Esophagus muscularis mucosa (tissue), 4 donors: Measurements from ENCODE around the gene XXYLT1. TPM values are rescaled to one million over a fixed set of nuclear protein-coding genes. Genes with fewer than 3 reads are reported as not detected.

Experiments
- DNase-seq: peaks from one replicate; pipeline ENCODE4 v3.0.0-alpha.2; 2017; ENCODE audit errors: extremely low spot score
- H3K27ac ChIP-seq, 4 donors: fragments of 200-600 bp; sonication (generic); replicated peaks in 1 of 4; 1 replicate in 3 of 4; 2 replicates in 1 of 4; pipeline ENCODE4 v1.5.1; 2016 to 2019; ENCODE audit warnings: mild to moderate bottlenecking in 1 of 4
- H3K27me3 ChIP-seq, 4 donors: fragments of 200-600 bp; sonication (generic); one replicate each; pipeline versions ENCODE4 v1.5.1 to v1.6.0; 2016 to 2019
- H3K36me3 ChIP-seq, 4 donors: fragments of 200-600 bp; sonication (generic); one replicate each; pipeline ENCODE4 v1.5.1; 2016 to 2019
- H3K4me1 ChIP-seq, 4 donors: fragments of 200-600 bp; sonication (generic); one replicate each; pipeline ENCODE4 v1.5.1; 2016 to 2019
- H3K4me3 ChIP-seq, 4 donors: fragments of 200-600 bp; sonication (generic); 1 replicate in 2 of 4; 2 replicates in 2 of 4; pipeline ENCODE4 v1.5.1; 2016 to 2019; ENCODE audit warnings: mild to moderate bottlenecking in 4 of 4, moderate library complexity in 1 of 4
- H3K9me3 ChIP-seq, 4 donors: fragments of 200-600 bp; sonication (generic); 1 replicate in 3 of 4; 2 replicates in 1 of 4; pipeline ENCODE4 v1.5.1; 2016 to 2019
- EP300 ChIP-seq: sonication (generic); formaldehyde crosslinking; IDR thresholded peaks from one replicate; pipeline ENCODE4 v1.6.1; 2017; ENCODE audit warnings: antibody characterized with exemption
- POLR2A ChIP-seq: fragments of 450-650 bp; IDR thresholded peaks from one replicate; pipeline ENCODE4 v1.6.1; 2017; ENCODE audit warnings: antibody characterized with exemption, moderate library complexity, mild to moderate bottlenecking, low read depth
- POLR2AphosphoS5 ChIP-seq, 2 donors: sonication (generic); formaldehyde crosslinking; IDR thresholded peaks; one replicate each; pipeline ENCODE4 v1.6.1; 2017; ENCODE audit warnings: antibody characterized with exemption in 2 of 2
- WGBS: methylation state at CpG from one replicate; pipeline ENCODE4 v1.1.5; 2018; 5-methylcytosine and 5-hydroxymethylcytosine counted together
- intact Hi-C: fragments of 100-400 bp; cut with DNase I; formaldehyde crosslinking; loops from one replicate; pipeline ENCODE4 v1.15.1; 2023
- total RNA-seq, 4 donors: library from RNA; depleted of rRNA; stranded (reverse); fragments of >200 nt; gene quantifications; one replicate each; pipeline versions ENCODE4 v1.1.0 to v1.2.1, GENCODE V29; 2016
- TF ChIP-seq, protein P1 (sequence below), 3 experiments: fragments of 200-600 bp in 2 of 3; fragments of 450-650 bp in 1 of 3; sonication (generic) in 2 of 3; IDR thresholded peaks; one replicate each; pipeline ENCODE4 v1.5.1; 2017 to 2019; ENCODE audit warnings: antibody characterized with exemption in 3 of 3, mild to moderate bottlenecking in 2 of 3, moderate library complexity in 1 of 3

Gene XXYLT1
- total RNA-seq, 4 donors from 2014 or later, result 8.8 to 18.5 (median 13.9) TPM

DNA sequence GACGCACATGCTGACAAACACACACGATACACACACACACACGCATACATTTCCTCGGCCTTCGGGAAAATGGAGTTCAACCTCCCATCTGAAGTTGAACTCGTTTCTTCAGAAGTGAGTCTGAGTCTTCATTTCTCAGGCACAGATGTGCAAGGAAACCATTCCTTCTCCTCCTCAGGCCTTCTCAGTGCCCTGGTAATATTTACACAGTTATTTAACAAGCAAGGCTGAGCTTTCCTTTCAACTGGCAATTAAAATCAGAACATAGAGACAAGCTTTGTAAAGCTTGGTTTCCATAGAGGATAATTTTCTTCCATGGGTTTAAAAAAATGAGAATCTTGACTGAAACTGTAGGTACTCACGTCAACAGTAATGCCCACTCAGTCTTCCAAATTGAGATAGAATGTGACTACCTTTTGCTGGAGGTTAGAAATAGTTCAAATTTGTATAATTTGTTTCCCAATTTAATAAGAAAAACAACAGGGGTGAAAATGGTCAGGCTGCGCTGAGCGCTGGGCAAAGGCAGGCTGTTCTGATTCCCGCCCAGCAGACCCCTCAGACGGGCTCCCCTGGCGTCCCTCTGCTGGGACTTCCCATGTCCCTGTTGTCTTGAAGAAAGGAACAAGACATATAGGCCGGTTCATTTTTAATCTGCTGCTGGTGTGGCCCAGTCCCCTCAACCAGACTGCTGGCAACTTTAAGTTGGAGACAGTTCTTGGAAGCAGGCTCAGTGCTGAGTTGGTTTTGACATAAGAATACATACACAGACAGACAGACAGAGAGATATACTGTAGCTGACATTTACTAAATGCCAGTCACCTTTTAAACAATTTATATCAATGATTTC lies 174.3 kb downstream of the XXYLT1 start:
- Histone ChIP-seq H3K9me3 (no peaks in the 10 kb centered on the region), H3K4me3 (no peak overlapping the region), H3K27me3 (no peaks in the 10 kb centered on the region), H3K36me3 (no peaks in the 10 kb centered on the region), H3K4me1 (peaks cover 0 to 4% (median 0%) of the 10 kb centered on the region in 4 donors), H3K27ac (no peak overlapping the region)
- TF ChIP-seq POLR2A (no peak), POLR2AphosphoS5 (IDR thresholded peaks at IDR 0.05) (no peak), EP300 (no peak)
- TF ChIP-seq, protein P1, sequence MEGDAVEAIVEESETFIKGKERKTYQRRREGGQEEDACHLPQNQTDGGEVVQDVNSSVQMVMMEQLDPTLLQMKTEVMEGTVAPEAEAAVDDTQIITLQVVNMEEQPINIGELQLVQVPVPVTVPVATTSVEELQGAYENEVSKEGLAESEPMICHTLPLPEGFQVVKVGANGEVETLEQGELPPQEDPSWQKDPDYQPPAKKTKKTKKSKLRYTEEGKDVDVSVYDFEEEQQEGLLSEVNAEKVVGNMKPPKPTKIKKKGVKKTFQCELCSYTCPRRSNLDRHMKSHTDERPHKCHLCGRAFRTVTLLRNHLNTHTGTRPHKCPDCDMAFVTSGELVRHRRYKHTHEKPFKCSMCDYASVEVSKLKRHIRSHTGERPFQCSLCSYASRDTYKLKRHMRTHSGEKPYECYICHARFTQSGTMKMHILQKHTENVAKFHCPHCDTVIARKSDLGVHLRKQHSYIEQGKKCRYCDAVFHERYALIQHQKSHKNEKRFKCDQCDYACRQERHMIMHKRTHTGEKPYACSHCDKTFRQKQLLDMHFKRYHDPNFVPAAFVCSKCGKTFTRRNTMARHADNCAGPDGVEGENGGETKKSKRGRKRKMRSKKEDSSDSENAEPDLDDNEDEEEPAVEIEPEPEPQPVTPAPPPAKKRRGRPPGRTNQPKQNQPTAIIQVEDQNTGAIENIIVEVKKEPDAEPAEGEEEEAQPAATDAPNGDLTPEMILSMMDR (IDR thresholded peaks at IDR 0.05), result no peak
- intact Hi-C loops, result no loop called here
- DNase-seq, result no peak
- 93% methylated on average over 13 of the region's 13 CpGs for WGBS

DNA sequence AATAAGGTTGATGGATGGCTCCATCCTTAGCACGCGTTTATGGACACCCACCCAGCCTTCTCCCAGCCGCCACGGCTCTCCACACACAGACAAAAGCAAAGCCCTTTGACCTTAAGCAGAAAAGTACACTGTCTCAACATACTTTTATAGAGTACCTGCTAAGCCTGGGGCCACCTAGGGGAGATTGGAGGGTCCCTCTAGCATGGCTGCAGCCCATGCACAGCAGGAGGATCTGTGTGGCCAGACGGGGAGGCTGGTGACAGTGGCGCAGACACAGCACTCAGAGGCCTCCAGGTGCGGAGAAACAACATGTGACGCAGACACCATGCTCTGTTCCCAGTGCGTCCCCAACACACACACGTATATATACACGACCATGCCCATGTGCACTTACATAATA lies 174.9 kb downstream of the XXYLT1 start:
- WGBS, result 97% methylated on average over 11 of the region's 11 CpGs
- no peaks in the 10 kb centered on the region for H3K27me3 ChIP-seq
- peaks cover 0 to 4% (median 0%) of the 10 kb centered on the region in 4 donors for H3K4me1 ChIP-seq
- H3K36me3 ChIP-seq, result no peaks in the 10 kb centered on the region
- no peak for DNase-seq
- intact Hi-C loops, result no loop called here
- no peak overlapping the region for H3K4me3 ChIP-seq
- H3K27ac ChIP-seq, result no peak overlapping the region
- TF ChIP-seq, protein P1 (IDR thresholded peaks at IDR 0.05), result no peak
- TF ChIP-seq POLR2A (no peak), EP300 (no peak), POLR2AphosphoS5 (IDR thresholded peaks at IDR 0.05) (no peak)
- H3K9me3 ChIP-seq, result no peaks in the 10 kb centered on the region

DNA sequence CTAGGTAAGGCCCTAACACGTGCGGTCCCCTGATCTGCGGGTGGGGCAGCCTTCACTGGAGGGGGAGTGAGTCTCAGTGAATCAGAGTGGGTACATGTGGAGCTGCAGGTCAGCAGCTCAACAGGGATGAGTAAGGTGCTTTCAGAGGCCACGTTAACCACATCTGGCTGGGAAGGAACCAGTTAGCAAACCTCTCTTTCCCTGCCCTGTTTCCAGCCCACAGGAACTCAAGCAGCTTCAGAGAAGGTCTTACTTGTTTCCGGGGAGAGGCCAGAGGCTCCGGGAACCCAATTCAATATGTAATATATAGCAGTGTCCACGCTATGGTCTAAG lies 175.3 kb downstream of the XXYLT1 start:
- Histone ChIP-seq H3K27ac (no peak overlapping the region), H3K36me3 (no peaks in the 10 kb centered on the region), H3K4me3 (no peak overlapping the region), H3K9me3 (no peaks in the 10 kb centered on the region), H3K27me3 (no peaks in the 10 kb centered on the region), H3K4me1 (peaks cover 0 to 4% (median 0%) of the 10 kb centered on the region in 4 donors)
- DNase-seq, result no peak
- intact Hi-C loops, result no loop called here
- TF ChIP-seq, protein P1 (IDR thresholded peaks at IDR 0.05), result no peak
- TF ChIP-seq EP300 (no peak), POLR2A (no peak), POLR2AphosphoS5 (IDR thresholded peaks at IDR 0.05) (no peak)
- WGBS, result 91% methylated on average over 4 of the region's 7 CpGs

DNA sequence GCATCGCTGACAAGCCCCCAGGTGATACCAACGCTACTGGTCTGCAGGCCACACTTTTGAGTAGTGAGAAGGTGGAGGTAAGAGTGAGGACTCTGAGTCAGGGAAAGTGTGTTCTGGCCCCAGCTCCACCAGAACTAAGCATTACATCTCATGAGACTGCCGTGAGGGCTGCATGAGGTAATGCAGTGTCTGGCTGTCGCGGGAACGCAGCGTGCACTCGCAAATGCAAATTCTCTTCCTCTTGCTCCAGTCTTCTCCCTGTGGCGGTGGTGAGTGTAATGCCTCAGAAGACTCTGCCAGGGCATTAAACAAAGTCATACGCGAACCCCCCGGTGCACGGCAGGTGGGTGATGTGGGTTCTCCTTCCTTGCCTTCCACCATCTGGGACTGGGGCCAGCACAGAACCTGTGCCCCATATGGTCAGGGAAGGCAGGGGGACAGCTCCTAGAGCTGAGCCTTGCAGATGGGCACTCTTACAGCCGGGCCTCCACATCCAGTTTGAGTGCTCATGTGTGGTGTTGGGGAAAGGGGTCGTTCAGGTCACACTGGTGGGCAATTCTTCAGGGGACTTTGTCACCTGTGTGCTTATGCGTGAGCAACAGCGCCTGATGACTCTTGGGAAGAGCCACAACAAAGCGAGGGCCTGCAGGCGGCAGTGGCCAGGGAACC lies 175.8 kb downstream of the XXYLT1 start:
- 95% methylated on average over 12 of the region's 19 CpGs for WGBS
- no peaks in the 10 kb centered on the region for H3K9me3 ChIP-seq
- TF ChIP-seq EP300 (no peak), POLR2A (no peak), POLR2AphosphoS5 (IDR thresholded peaks at IDR 0.05) (no peak)
- TF ChIP-seq, protein P1 (IDR thresholded peaks at IDR 0.05), result no peak
- no peak overlapping the region for H3K4me3 ChIP-seq
- no peaks in the 10 kb centered on the region for H3K36me3 ChIP-seq
- peaks cover 0 to 4% (median 0%) of the 10 kb centered on the region in 4 donors for H3K4me1 ChIP-seq
- no peak overlapping the region for H3K27ac ChIP-seq
- no peaks in the 10 kb centered on the region for H3K27me3 ChIP-seq
- intact Hi-C loops, result no loop called here
- no peak for DNase-seq
